ENCODE data around the gene RUNDC3A. TPM values are rescaled to one million over a fixed set of nuclear protein-coding genes. Genes with fewer than 3 reads are reported as not detected.

Gene RUNDC3A
- total and polyA plus RNA-seq, 4 donors, result 0.61 to 4.9 (median 0.80) TPM

- WGBS, 2 donors, result 73 to 88% methylated on average over 5 of the region's 5 CpGs
- H3K9ac ChIP-seq (ENCODE audit: insufficient read depth in 1 of 2, low read length in 2 of 2), result no peak overlapping the region
- peaks cover 0 to 3% (median 0%) of the 10 kb centered on the region in 5 donors for H3K4me1 ChIP-seq (ENCODE audit: control insufficient read depth in 5 of 5, insufficient read depth in 5 of 5, low read length in 5 of 5)
These were observed 34.8 kb upstream of the RUNDC3A start for GRCh38 chr17:44273607-44274006.

GRCh38 chr17:44277976-44278375 is 30.4 kb upstream of the RUNDC3A start:
- DNase-seq, result no peak
- WGBS, 2 donors, result 86 to 92% methylated on average over 4 of the region's 4 CpGs
- ATAC-seq (ENCODE audit: insufficient read depth, low FRiP score), result no peak
- Histone ChIP-seq H3K9me3 (ENCODE audit: control insufficient read depth in 4 of 4, insufficient read depth in 3 of 4, low read length in 3 of 4) (no peaks in the 10 kb centered on the region), H3K27me3 (ENCODE audit: control insufficient read depth in 3 of 3, insufficient read depth in 3 of 3, low read length in 2 of 3) (peaks cover 0 to 2% (median 0%) of the 10 kb centered on the region in 3 donors), H3K4me3 (no peak overlapping the region), H3K9ac (ENCODE audit: insufficient read depth in 1 of 2, low read length in 2 of 2) (no peak overlapping the region), H3K27ac (ENCODE audit: low read depth in 1 of 2, low read length in 1 of 2) (no peak overlapping the region), H3K36me3 (ENCODE audit: control insufficient read depth in 4 of 4, insufficient read depth in 4 of 4, low read length in 4 of 4) (no peaks in the 10 kb centered on the region), H3K4me1 (ENCODE audit: control insufficient read depth in 5 of 5, insufficient read depth in 5 of 5, low read length in 5 of 5) (peaks cover 0 to 11% (median 6%) of the 10 kb centered on the region in 5 donors)
- no peak for TF ChIP-seq CTCF (IDR thresholded peaks at IDR 0.05; ENCODE audit: control extremely low read depth, extremely low read depth)

More at GRCh38 chr17:44273607-44274006, 34.8 kb upstream of the RUNDC3A start:
- no peak for TF ChIP-seq CTCF (IDR thresholded peaks at IDR 0.05; ENCODE audit: control extremely low read depth, extremely low read depth)
- DNase-seq (no peak), ATAC-seq (ENCODE audit: insufficient read depth, low FRiP score) (no peak)
- Histone ChIP-seq H3K4me3 (no peak overlapping the region), H3K27me3 (ENCODE audit: control insufficient read depth in 3 of 3, insufficient read depth in 3 of 3, low read length in 2 of 3) (no peaks in the 10 kb centered on the region), H3K9me3 (ENCODE audit: control insufficient read depth in 4 of 4, insufficient read depth in 3 of 4, low read length in 3 of 4) (no peaks in the 10 kb centered on the region), H3K36me3 (ENCODE audit: control insufficient read depth in 4 of 4, insufficient read depth in 4 of 4, low read length in 4 of 4) (no peaks in the 10 kb centered on the region), H3K27ac (ENCODE audit: low read depth in 1 of 2, low read length in 1 of 2) (no peak overlapping the region)

GRCh38 chr17:44279346-44279665 is 29.1 kb upstream of the RUNDC3A start:
- no peak for DNase-seq
- H3K36me3 ChIP-seq (ENCODE audit: control insufficient read depth in 4 of 4, insufficient read depth in 4 of 4, low read length in 4 of 4), result no peaks in the 10 kb centered on the region
- H3K27me3 ChIP-seq (ENCODE audit: control insufficient read depth in 3 of 3, insufficient read depth in 3 of 3, low read length in 2 of 3), result peaks cover 0 to 2% (median 0%) of the 10 kb centered on the region in 3 donors
- 84 to 86% methylated on average over 2 of the region's 2 CpGs for WGBS, 2 donors
- TF ChIP-seq CTCF (IDR thresholded peaks at IDR 0.05; ENCODE audit: control extremely low read depth, extremely low read depth), result no peak
- H3K9me3 ChIP-seq (ENCODE audit: control insufficient read depth in 4 of 4, insufficient read depth in 3 of 4, low read length in 3 of 4), result no peaks in the 10 kb centered on the region
- peaks cover 0 to 11% (median 6%) of the 10 kb centered on the region in 5 donors for H3K4me1 ChIP-seq (ENCODE audit: control insufficient read depth in 5 of 5, insufficient read depth in 5 of 5, low read length in 5 of 5)
- peak overlapping the region; percentile 23 to 90 for H3K27ac ChIP-seq (ENCODE audit: low read depth in 1 of 2, low read length in 1 of 2)
- no peak overlapping the region for H3K9ac ChIP-seq (ENCODE audit: insufficient read depth in 1 of 2, low read length in 2 of 2)
- no peak overlapping the region for H3K4me3 ChIP-seq
- no peak for ATAC-seq (ENCODE audit: insufficient read depth, low FRiP score)

Measured in lung (tissue), 12 donors.